Raji (cell line): Measurements from ENCODE around the gene TMPRSS9.
A peak's percentile ranks its signal among the peaks of the same experiment; 100 is the strongest.

ENCODE experiments used
- POLR2A ChIP-seq: IDR thresholded peaks from 2 replicates; pipeline ENCODE4 v1.6.1; 2011; ENCODE audit warnings: low read depth, low read length, control low read depth; ENCODE audit not compliant: insufficient read depth

TMPRSS9 gene

DNA sequence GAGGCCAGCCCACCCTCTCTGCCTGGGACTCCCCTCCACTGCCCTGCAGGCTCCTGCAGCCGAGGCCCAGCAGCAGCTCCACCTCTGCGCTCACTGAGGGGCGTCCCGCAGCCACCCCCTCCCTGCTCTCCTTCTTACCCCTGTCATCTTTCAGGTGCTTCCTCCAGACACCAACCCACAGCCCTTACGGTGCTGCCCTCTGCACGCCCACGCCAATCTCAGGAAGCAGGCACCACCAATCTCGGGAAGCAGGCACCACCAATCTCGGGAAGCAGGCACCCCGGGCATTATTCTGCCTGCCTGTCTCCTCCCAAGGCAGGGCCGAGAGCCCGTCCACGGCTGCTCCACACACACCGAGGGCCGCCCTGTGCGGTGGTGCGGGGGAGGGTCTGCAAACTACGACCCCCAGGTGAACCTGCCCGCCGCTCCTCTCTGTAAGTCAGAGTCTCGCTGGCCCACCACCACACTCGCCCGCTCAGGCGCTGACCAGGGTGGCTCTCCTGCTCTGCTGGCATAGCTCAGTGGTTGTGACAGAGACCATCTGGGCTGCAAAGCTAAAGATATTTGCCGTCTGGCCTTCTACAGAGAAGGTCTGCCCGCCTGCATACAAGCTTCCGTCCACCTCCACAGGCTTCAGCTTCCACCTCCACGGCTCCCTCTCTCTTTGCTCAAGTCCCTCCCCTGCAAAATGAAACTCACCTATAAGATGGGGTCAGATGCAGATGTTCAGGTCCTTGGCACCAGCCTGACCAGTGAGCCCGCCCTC lies 34.6 kb upstream of the TMPRSS9 start:
- TF ChIP-seq POLR2A = no peak

DNA sequence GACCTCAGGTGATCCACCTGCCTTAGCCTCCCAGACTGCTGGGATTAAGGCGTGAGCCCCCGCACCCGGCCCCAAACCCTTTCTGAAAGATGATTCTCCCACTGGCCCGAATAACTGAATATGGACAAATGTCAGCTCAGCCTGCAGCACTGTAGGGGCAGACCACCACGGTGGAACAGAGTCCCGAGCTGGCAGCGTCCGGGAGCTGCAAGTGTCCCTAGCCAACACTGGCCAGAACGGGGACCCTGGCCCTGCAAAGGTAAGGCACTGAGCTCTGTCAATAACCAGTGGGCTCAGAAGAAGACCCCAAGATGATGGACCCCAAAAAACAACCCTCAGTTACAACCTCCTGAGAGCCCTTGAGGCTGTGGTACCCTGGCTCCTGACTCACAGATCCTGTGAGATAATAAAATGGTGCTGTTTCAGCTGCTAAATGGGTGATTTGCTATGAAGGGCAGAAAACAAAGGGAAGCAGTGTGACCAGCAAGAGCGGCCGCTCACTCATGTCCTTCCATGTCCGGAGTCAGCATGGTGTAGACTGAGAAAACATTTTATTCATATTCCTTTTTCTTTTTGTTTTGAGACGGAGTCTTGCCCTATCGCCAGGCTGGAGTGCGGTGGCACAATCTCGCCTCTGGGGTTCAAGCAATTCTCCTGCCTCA lies 33.2 kb upstream of the TMPRSS9 start:
- no peak for TF ChIP-seq POLR2A

DNA sequence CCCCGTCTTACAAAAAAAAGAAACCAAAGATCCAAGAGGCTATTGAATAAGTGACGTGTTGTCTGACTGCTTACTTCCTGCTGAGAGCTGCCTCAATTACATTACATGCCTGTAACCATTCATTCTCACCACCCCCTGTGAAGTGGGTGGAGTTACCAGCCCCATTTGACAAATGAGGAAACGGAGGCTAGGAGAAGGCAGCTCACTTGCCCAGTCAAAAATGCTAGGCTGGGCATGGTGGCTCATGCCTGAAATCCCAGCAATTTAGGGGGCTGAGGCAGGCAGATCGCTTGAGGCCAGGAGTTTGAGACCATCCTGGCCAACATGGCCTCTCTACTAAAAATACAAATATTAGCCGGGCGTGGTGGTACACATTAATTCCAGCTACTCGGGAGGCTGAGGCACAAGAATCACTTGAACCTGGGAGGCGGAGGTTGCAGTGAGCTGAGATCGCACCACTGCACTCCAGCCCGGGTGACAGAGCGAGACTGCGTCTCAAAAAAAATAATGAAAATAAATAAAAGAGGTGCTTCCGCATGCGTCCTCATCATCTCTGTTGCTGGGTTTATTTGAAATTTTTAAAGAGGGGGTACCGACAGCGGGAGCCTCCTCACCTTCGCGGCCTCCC lies 32.2 kb upstream of the TMPRSS9 start:
- TF ChIP-seq POLR2A = 0 out of 2 replicates have a peak, but pooled peaks have one; percentile 27

DNA sequence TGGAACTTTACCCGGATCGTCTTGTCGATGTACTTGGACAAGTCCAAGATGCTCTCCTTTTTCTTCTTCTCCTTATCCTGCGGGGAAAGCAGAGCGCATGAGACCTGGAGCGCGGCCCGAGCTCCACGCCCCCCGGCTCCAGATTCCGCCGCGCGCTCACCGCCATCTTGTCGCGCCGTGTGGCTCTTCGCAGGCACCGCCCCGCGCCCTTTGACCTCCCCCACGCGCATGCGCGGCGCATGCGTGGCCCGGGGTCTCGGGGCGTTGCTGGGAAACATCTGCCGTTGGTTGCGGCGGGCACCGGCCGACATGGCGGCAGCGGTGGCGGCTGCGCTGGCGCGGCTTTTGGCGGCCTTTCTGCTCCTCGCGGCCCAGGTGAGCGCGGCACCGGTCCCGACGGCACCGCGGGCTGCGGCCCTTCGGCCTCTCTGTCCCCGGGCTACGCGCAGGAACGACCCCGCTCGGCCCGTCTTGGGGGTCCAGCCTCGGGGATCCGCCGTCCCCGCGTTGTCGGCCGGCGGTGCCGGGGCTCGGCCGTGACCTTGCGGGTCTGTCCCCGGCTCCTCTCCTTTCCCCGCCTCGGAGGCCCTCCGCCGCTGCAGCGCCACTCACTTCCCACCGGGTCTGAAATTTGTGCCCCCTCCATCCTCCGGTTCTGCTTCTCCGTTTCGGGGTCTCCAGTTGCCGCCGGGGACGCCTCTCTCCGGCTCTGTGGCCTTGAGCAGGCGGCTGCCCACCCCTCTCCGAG lies 31.5 kb upstream of the TMPRSS9 start, which contains the start of the genes LSM7 and SPPL2B:
Gene LSM7 (minus strand): TSS at position 186 of the 748 bp plus-strand sequence. CDS start 20 bp downstream, at position 166.
Gene SPPL2B (plus strand): TSS at position 284 of the 748 bp plus-strand sequence. CDS start 26 bp downstream, at position 310.
- TF ChIP-seq POLR2A = peak; percentile 92

DNA sequence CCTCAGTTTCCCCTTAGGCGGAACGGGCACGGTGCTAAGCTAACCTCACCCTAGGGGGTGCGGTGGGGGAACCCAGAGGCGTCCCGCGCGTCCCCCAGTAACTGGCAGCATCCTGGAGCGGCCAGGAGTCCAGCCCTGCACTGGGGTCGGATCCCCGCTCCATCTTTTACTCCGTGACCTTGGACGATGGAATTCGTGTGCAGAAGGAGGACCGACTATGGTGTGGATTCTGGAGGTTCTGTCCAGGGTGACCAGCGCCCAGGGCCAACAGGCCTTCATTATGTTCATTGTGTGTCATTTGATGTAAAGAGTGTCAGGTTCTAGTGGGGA lies 31.0 kb upstream of the TMPRSS9 start:
- no peak for TF ChIP-seq POLR2A

DNA sequence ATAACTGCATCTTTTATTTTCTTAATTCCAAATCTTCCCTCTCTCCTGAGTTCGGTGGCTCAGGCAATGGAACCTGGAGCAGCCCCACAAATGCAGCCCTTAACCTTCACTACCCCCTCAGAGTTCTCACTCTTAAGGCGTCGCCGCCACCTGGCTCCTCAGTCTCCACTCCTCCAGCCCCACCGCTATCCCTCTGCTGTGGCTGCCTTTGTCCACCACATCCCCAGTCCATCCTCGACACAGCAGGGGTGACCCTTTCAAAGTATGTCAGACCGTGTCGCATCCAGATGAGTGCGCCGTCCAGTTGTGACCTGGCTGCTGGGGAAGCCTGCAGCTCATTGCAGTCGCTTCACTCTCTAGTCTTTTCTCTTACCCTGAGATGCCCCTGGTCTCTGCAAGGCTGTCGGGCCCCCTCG lies 30.6 kb upstream of the TMPRSS9 start:
- TF ChIP-seq POLR2A = no peak

DNA sequence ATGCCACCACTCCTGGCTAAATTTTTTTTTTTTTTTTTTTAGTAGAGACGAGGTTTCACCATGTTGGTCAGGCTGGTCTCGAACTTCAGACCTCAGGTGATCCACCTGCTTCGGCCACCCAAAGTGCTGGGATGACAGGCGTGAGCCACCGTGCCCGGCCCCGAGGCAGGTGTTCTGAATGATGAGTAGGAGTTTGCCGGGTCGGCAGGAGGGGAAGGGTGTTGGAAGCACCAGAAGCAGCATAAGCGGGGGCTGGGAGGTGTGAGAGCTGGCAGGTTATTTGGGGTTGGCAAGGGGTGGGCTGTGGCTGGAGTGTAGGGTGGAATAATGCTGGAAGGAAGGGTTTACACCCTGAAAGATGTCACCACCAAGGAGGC lies 29.8 kb upstream of the TMPRSS9 start:
- TF ChIP-seq POLR2A = no peak

DNA sequence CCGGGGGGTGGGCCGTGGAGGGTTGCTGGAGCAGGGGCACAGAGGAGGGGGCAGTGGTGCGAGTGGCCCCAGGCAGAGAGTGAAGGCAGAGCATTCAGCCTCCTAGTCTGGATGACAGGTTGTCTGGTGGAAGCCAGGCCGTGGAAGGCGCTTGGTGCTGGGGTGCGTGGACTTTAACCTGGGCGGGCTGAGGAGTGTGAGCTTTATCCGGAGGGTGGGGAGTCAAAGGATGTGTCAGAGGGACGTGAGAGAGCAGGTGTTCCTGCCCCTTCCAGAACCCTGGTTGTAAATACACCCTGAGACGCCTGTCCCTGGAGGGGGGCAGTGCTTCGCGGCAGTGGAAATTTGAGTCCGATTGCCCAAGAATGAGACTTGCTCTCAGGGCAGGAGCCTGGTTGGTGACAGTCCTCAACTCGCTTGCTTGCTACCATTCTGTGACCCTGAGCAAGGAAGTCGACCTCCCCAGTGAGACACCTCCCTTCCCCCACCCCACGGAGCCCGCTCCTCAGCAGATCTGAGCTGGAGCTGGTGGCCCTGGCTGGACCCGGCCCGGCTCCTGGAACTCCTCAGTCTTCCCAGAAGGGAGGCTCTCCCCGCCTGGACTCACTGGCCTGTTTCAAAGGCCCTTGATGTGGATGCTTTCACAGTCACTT lies 29.3 kb upstream of the TMPRSS9 start:
- no peak for TF ChIP-seq POLR2A

DNA sequence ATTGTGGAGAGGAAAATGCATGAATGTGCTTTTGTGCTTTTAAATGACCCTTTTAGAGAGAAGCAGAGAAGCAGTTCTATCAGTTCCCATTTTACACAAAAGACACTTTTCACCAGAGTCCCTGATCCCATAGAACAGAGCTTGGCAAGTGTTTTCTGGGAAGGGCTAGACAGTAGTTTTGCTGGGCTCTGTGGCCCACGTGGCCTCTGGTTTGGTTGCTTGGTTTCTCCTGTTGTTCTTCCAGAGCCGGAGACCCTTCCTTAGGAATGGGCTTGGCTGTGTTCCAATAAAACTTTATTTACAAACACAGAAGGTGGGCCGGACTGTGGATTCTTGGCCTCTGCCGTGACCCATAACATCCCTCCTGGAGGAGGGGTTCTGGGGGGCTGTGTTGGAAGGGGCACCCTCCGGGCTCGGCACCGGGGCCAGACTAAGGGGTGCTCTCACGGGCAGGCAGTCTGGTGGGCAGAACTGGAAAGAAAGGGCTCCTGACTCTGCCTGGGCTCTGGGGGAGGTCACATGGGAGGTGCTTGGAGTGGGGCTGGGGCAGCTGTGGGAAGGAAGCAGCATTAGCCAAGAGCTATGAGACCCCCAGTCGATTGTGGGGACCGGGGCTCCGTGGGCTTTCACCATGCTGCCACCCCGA lies 28.3 kb upstream of the TMPRSS9 start:
- TF ChIP-seq POLR2A = no peak

DNA sequence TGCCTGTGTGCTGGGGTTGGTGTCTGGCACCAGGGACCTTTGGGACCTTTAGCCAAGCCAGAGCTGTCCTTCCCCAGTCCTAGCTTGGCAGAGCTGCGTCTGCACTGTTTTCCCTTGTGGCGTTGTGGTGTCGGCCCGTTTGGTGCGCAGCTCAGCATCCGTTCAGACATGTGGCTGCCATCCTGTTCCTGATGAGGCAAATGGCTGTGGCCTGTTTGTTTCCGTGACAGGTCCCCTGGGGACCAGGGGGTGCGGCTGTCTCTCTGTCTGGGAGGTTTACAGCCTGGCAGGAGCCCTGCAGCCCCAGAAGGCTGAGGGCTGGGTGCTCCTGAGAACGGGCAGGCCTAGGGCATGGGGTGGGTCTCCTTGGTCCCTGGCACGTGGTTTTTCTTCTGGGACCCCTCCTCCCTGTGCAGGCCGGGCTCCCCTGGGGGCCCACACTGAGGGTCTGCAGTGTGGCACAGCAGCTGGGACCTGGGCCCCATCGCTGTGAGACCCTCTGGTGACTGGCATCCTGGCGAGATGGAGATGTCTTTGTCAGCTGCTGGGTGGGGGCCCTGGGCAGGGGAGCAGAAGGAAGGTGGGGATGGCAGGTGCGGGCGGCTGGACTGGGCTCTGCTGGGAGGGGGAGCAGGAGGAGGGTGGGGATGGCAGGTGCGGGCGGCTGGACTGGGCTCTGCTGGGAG lies 27.6 kb upstream of the TMPRSS9 start:
- TF ChIP-seq POLR2A = peak; percentile 56; the same call in 1 of the 2 replicates

DNA sequence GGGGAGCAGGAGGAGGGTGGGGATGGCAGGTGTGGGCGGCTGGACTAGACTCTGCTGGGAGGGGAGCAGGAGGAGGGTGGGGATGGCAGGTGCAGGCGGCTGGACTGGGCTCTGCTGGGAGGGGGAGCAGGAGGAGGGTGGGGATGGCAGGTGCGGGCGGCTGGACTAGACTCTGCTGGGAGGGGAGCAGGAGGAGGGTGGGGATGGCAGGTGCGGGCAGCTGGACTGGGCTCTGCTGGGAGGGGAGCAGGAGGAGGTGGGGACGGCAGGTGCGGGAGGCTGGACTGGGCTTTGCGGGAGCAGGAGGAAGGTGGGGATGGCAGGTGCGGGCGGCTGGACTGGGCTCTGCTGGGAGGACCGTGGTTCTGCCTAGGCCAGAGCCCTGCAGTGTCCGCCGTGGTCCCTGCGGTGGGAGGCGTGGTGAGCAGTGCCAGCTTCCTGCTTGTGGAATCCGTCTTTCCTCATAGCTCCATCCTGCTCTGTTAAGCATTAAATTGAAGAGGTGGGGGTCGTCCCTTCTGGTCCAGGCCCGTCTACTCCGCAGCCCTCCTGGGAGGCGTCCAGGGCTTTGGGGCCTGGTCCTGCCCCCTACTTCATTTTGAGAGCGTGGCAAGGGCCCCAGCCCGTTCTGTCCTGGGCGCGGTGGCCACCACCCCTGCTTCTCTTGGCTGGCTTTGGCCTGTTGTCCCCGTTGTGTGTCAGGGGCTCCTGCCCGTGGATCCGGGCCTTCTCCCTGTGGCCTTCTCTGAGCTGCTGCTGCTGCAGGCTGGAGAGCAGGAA lies 26.8 kb upstream of the TMPRSS9 start:
- TF ChIP-seq POLR2A = no peak

DNA sequence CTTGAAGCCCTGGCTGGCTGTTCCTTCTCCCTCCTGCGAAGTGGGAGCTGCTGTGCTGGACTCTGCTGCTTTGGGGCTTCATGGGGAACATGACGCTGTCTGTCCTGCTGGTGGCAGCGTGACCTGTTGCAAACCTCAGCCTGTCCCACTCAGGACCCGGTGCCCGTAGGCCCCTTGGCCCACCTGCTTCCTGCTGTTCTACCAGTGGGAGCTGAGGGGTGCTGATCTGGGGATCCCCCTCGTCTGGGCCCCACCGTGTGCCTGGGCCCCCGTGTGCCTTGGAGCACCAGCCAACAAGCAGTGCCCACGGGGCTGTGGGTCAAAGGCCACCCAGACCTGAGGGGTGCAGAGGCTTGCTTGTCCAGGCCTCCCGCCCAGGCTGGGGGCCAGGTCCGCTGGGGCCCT lies 26.3 kb upstream of the TMPRSS9 start:
- no peak for TF ChIP-seq POLR2A

DNA sequence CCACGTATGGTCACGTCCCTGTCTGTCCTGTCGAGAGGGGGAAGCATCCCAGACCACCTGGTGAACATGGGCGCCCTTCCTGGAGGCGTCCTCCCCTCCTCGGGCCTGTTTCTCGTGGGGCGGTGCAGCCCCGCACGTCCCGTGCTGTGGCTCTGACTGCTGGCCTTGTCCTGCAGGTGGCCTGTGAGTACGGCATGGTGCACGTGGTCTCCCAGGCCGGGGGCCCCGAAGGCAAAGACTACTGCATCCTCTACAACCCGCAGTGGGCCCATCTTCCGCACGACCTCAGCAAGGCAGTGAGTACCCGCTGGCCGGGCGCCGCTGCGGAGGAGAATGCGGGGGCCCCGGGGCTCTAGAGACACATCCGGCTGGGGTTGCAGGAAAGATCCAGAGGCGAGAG lies 25.6 kb upstream of the TMPRSS9 start:
- no peak for TF ChIP-seq POLR2A
